Loucy (cell line): ENCODE results near the gene CCT4.

Experiments used
- H2AFZ ChIP-seq: fragments of 200-600 bp; sonication (generic); 2 replicates; pipeline ENCODE4 v1.6.0; 2016; ENCODE audit warnings: antibody characterized with exemption, mild to moderate bottlenecking, low read length, moderate library complexity
- H3F3A ChIP-seq: fragments of 200-600 bp; 2 replicates; pipeline ENCODE4 v1.6.0; 2016; ENCODE audit warnings: antibody characterized with exemption, low read depth, mild to moderate bottlenecking
- H3K27me3 ChIP-seq: fragments of 200-600 bp; sonication (generic); 2 replicates; pipeline ENCODE4 v1.6.1; 2014; ENCODE audit warnings: low read length, mild to moderate bottlenecking; ENCODE audit not compliant: insufficient read depth, poor library complexity, severe bottlenecking
- H3K36me3 ChIP-seq: fragments of 200-600 bp; sonication (generic); 2 replicates; pipeline ENCODE4 v1.6.1; 2016; ENCODE audit warnings: low read length; ENCODE audit not compliant: insufficient read depth
- H3K4me1 ChIP-seq: fragments of 200-600 bp; sonication (generic); 2 replicates; pipeline ENCODE4 v1.5.1; 2014; ENCODE audit warnings: low read length, mild to moderate bottlenecking; ENCODE audit not compliant: insufficient read depth, poor library complexity, severe bottlenecking
- H3K4me2 ChIP-seq: fragments of 200-600 bp; sonication (generic); 2 replicates; pipeline ENCODE4 v1.6.0; 2014; ENCODE audit warnings: antibody characterized with exemption, low read length, low read depth, mild to moderate bottlenecking; ENCODE audit not compliant: poor library complexity, severe bottlenecking
- H3K4me3 ChIP-seq: fragments of 200-600 bp; sonication (generic); 2 replicates; pipeline ENCODE4 v1.5.1; 2014; ENCODE audit warnings: low read length, mild to moderate bottlenecking, mixed read lengths; ENCODE audit not compliant: poor library complexity, severe bottlenecking
- H3K79me2 ChIP-seq: fragments of 200-600 bp; sonication (generic); 2 replicates; pipeline ENCODE4 v1.6.1; 2014; ENCODE audit warnings: low read length; ENCODE audit not compliant: insufficient read depth
- H3K9ac ChIP-seq: fragments of 200-600 bp; sonication (generic); 2 replicates; pipeline ENCODE4 v1.6.0; 2014; ENCODE audit warnings: mild to moderate bottlenecking, low read depth, low read length, moderate library complexity; ENCODE audit not compliant: poor library complexity, severe bottlenecking
- H3K9me2 ChIP-seq: fragments of 200-600 bp; sonication (generic); replicated peaks from 2 replicates; pipeline ENCODE4 v1.6.1; 2016; ENCODE audit warnings: low read depth, low read length, mixed read lengths
- H3K9me3 ChIP-seq: fragments of 200-600 bp; sonication (generic); 2 replicates; pipeline ENCODE4 v1.6.1; 2014; ENCODE audit warnings: mild to moderate bottlenecking, antibody characterized with exemption, low read length, low read depth; ENCODE audit not compliant: insufficient read depth
- H4K20me1 ChIP-seq: fragments of 200-600 bp; sonication (generic); 2 replicates; pipeline ENCODE4 v1.6.0; 2014; ENCODE audit warnings: antibody characterized with exemption, low read length, mild to moderate bottlenecking; ENCODE audit not compliant: insufficient read depth, poor library complexity, severe bottlenecking
- CTCF ChIP-seq: fragments of 200-600 bp; sonication (generic); conservative IDR thresholded peaks from 2 replicates; pipeline ENCODE4 v1.5.1; 2014; ENCODE audit warnings: mild to moderate bottlenecking, antibody characterized with exemption, low read length
- EZH2phosphoT487 ChIP-seq: fragments of 200-600 bp; IDR thresholded peaks from 2 replicates; pipeline ENCODE4 v1.6.1; 2018; ENCODE audit warnings: antibody characterized with exemption, mild to moderate bottlenecking, moderate library complexity, borderline replicate concordance

CCT4 gene

GRCh38 chr2:61845320-61845719 is 43.1 kb downstream of the CCT4 start:
- no peaks in the 10 kb centered on the region for H3K9me2 ChIP-seq
- H3K9me3 ChIP-seq: no peaks in the 10 kb centered on the region
- H3K79me2 ChIP-seq: no peaks in the 10 kb centered on the region
- peaks cover 5% of the 10 kb centered on the region for H3F3A ChIP-seq
- H3K4me2 ChIP-seq: no peak overlapping the region
- no peak overlapping the region for H2AFZ ChIP-seq
- H3K9ac ChIP-seq: no peak overlapping the region
- TF ChIP-seq CTCF (no peak), EZH2phosphoT487 (no peak)
- no peaks in the 10 kb centered on the region for H4K20me1 ChIP-seq
- no peaks in the 10 kb centered on the region for H3K36me3 ChIP-seq
- H3K4me1 ChIP-seq: no peaks in the 10 kb centered on the region
- no peak overlapping the region for H3K4me3 ChIP-seq
- H3K27me3 ChIP-seq: no peaks in the 10 kb centered on the region

GRCh38 chr2:61841286-61841685 is 47.2 kb downstream of the CCT4 start:
- Histone ChIP-seq H3K9me3 (no peaks in the 10 kb centered on the region), H3K27me3 (no peaks in the 10 kb centered on the region), H3F3A (no peaks in the 10 kb centered on the region), H3K4me1 (no peaks in the 10 kb centered on the region), H3K36me3 (no peaks in the 10 kb centered on the region), H3K9ac (no peak overlapping the region), H2AFZ (no peak overlapping the region), H3K79me2 (no peaks in the 10 kb centered on the region), H3K4me2 (no peak overlapping the region), H3K4me3 (no peak overlapping the region), H3K9me2 (no peaks in the 10 kb centered on the region), H4K20me1 (no peaks in the 10 kb centered on the region)
- TF ChIP-seq EZH2phosphoT487 (no peak), CTCF (no peak)

GRCh38 chr2:61834893-61835292 is 53.6 kb downstream of the CCT4 start:
- no peaks in the 10 kb centered on the region for H3K27me3 ChIP-seq
- no peaks in the 10 kb centered on the region for H3K36me3 ChIP-seq
- H3K9ac ChIP-seq: no peak overlapping the region
- no peak overlapping the region for H3K4me3 ChIP-seq
- no peaks in the 10 kb centered on the region for H3F3A ChIP-seq
- no peaks in the 10 kb centered on the region for H3K79me2 ChIP-seq
- H3K4me2 ChIP-seq: no peak overlapping the region
- H3K4me1 ChIP-seq: no peaks in the 10 kb centered on the region
- TF ChIP-seq CTCF: no peak
- no peaks in the 10 kb centered on the region for H3K9me3 ChIP-seq
- no peak overlapping the region for H2AFZ ChIP-seq
- H3K9me2 ChIP-seq: no peaks in the 10 kb centered on the region
- no peaks in the 10 kb centered on the region for H4K20me1 ChIP-seq
